Measurements from ENCODE around the gene SORBS2. TPM values are rescaled to one million over a fixed set of nuclear protein-coding genes. Genes with fewer than 3 reads are reported as not detected.

Gene SORBS2
- total RNA-seq, 1 donor from 2014 or later, result 43.2 TPM

DNA sequence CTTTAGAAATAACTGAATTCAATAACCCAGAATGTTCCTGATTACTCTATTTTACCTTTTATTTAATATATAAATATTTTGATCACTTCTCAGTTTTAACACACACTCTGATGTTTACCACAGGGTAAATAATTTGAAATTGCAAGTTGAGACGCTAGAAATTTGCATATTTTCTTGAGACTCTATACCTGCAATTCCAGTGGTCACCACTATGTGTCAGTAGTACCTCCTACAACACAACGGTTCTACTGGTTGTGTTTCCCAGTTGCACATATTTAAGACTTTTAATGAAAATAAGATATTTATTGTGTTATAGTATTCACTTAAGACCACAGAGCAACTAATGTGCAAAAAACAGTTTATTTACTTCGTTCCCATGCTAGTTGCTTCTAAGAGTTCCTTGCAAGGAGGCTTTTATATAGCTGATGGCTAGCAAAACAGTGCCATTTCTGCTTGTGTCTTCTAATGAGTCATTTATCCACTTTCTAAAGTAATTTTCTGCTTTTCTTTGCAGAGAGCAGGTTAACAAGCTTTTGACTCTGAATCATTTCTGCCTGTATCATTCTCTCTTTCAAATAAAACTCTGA, 177.8 kb downstream of the SORBS2 start:
- Mint-ChIP-seq H3K36me3 (no peaks in the 10 kb centered on the region), H3K27ac (no peak overlapping the region), H3K27me3 (peaks cover 3% of the 10 kb centered on the region), H3K9me3 (peaks cover 6% of the 10 kb centered on the region), H3K4me1 (ENCODE audit: unreplicated experiment) (peaks cover 4% of the 10 kb centered on the region), H3K4me3 (no peak overlapping the region)
- TF ChIP-seq, protein P1, sequence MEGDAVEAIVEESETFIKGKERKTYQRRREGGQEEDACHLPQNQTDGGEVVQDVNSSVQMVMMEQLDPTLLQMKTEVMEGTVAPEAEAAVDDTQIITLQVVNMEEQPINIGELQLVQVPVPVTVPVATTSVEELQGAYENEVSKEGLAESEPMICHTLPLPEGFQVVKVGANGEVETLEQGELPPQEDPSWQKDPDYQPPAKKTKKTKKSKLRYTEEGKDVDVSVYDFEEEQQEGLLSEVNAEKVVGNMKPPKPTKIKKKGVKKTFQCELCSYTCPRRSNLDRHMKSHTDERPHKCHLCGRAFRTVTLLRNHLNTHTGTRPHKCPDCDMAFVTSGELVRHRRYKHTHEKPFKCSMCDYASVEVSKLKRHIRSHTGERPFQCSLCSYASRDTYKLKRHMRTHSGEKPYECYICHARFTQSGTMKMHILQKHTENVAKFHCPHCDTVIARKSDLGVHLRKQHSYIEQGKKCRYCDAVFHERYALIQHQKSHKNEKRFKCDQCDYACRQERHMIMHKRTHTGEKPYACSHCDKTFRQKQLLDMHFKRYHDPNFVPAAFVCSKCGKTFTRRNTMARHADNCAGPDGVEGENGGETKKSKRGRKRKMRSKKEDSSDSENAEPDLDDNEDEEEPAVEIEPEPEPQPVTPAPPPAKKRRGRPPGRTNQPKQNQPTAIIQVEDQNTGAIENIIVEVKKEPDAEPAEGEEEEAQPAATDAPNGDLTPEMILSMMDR (conservative IDR thresholded peaks at IDR 0.05), result peak; percentile 83
- no peak for DNase-seq (ENCODE audit: extremely low spot score, unreplicated experiment)

DNA sequence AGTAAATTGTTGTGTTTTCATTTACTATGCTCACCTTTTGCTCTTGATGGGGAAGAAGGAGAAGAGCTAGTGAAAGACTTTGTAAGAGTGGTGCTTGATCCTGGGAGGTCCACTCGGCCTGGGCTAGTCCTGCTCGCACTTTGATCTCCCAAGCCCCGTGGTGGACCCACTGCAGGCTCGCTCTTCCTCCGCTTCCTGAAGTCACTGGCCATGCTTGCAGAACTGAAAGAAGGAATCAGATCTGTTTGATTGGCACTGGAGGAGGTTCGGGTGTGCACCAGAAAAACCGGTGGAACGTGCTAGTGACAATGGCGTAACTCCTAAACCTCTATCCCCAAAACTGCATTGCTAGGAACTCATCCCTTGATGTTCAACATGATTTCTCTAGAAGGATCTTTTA, 185.2 kb downstream of the SORBS2 start:
- peak overlapping the region; percentile 19 for H3K27ac Mint-ChIP-seq
- no peak overlapping the region for H3K4me3 Mint-ChIP-seq
- H3K27me3 Mint-ChIP-seq, result no peaks in the 10 kb centered on the region
- TF ChIP-seq, protein P1 (conservative IDR thresholded peaks at IDR 0.05), result no peak
- H3K4me1 Mint-ChIP-seq (ENCODE audit: unreplicated experiment), result peaks cover 4% of the 10 kb centered on the region
- H3K36me3 Mint-ChIP-seq, result no peaks in the 10 kb centered on the region
- H3K9me3 Mint-ChIP-seq, result peaks cover 6% of the 10 kb centered on the region
- DNase-seq (ENCODE audit: extremely low spot score, unreplicated experiment), result no peak

DNA sequence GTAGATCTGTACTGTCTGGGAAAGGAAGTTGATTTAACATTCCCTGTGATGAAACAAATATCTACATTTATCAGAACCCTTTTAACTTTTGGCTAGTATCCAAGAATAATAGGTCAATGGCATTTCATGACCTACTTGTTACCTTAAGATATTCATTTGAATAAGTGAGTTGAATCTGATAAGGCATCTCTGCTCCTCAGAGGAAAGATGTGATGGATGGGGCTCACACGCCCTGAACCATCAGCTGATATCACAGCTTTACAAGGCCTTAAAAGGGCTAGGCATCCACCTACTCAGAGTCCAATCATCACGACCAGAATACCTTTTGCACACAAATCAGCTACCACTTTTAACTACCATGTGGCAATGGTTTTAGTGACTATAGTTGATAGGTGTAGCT, 186.5 kb downstream of the SORBS2 start:
- H3K4me3 Mint-ChIP-seq, result no peak overlapping the region
- H3K27ac Mint-ChIP-seq, result peak overlapping the region; percentile 46
- H3K4me1 Mint-ChIP-seq (ENCODE audit: unreplicated experiment), result peaks cover 4% of the 10 kb centered on the region
- no peaks in the 10 kb centered on the region for H3K36me3 Mint-ChIP-seq
- peaks cover 6% of the 10 kb centered on the region for H3K9me3 Mint-ChIP-seq
- TF ChIP-seq, protein P1 (conservative IDR thresholded peaks at IDR 0.05), result no peak
- no peaks in the 10 kb centered on the region for H3K27me3 Mint-ChIP-seq
- DNase-seq (ENCODE audit: extremely low spot score, unreplicated experiment), result no peak

DNA sequence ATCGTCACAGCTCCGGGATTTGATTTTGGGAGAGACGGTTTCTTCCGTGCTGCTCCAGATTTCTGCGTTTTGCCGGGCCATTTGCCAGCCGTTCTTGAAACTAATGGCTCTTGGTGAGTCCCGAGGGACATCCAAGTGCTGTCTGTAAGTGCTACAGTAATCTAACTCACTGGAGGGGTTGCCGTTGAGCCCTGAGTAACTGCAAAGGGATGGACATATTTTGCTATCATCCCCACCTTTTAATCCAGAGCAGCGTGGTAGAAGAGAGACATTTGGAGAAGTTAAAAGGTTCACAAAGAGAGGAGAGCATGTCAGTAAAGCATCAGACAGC, 187.8 kb downstream of the SORBS2 start:
- no peak overlapping the region for H3K27ac Mint-ChIP-seq
- no peak for DNase-seq (ENCODE audit: extremely low spot score, unreplicated experiment)
- TF ChIP-seq, protein P1 (conservative IDR thresholded peaks at IDR 0.05), result no peak
- H3K4me3 Mint-ChIP-seq, result no peak overlapping the region
- H3K9me3 Mint-ChIP-seq, result peaks cover 6% of the 10 kb centered on the region
- H3K27me3 Mint-ChIP-seq, result no peaks in the 10 kb centered on the region
- H3K4me1 Mint-ChIP-seq (ENCODE audit: unreplicated experiment), result peaks cover 4% of the 10 kb centered on the region
- H3K36me3 Mint-ChIP-seq, result no peaks in the 10 kb centered on the region

DNA sequence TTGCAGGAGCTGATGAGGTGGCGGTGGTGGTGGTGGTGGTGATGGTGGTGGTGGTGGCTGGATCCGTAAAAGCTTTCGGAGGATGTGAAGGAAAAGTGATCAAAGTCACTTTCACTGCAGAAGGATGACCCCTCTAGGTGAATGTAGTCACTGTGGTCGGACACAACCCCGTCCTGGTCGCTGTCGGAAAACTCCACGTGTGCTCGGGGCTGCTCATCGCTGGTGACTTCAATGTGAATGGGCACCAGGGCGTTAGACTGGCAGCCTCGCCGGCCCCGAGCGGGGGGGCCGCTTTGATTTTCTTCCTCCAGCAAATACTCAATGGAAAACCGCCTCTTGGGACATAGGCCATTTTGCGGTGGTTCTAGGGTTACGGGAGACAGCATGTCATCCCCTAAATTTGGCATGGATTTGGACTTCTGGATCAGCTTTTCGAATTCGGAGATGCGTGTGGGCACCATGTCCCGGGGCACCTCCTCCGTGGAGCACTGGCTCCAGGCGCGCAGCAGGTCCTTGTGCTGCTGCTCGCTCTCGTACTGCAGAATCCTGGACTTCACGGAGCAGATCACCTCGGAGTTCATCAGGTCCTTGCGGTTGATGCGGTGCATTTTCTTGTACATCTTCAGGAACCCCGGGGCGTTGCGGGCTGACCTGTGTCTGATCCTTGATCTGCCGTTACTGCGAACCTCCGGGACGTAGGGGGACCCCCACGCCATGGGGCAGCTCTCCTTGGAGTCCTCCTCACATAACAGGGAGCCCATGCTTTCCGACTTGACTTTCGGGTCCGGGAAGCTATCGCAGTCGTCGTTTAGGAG, 188.3 kb downstream of the SORBS2 start:
- Mint-ChIP-seq H3K9me3 (peaks cover under 1% of the 10 kb centered on the region), H3K4me1 (ENCODE audit: unreplicated experiment) (peaks cover 4% of the 10 kb centered on the region), H3K36me3 (no peaks in the 10 kb centered on the region), H3K4me3 (no peak overlapping the region), H3K27me3 (no peaks in the 10 kb centered on the region), H3K27ac (no peak overlapping the region)
- DNase-seq (ENCODE audit: extremely low spot score, unreplicated experiment), result no peak
- TF ChIP-seq, protein P1 (conservative IDR thresholded peaks at IDR 0.05), result no peak

All from type B pancreatic cell (in vitro differentiated cells).